CD4-positive, alpha-beta T cell treated with Interleukin-6 at 100 ng/mL for 8 hours (primary cell): Measurements from ENCODE around the gene ZNF658.
"Not testable (repeated sequence)": the region's sequence is repeated elsewhere in the genome, so short reads cannot be mapped to it uniquely, and the experiment has no call there.

Source experiments
- DNase-seq: peaks from one replicate; pipeline ENCODE4 v3.0.0-alpha.2; 2020; ENCODE audit warnings: mixed read lengths, low spot score

ZNF658 gene

GRCh38 chr9:66900490-66901131, at the start of gene ZNF658:
ZNF658 (plus strand) TSS chr9:66900725; CDS start chr9:66903562, 2,837 bp downstream.
- DNase-seq: peak; percentile 65

- DNase-seq: not testable (repeated sequence)
These were observed 38.8 kb upstream of the ZNF658 start for GRCh38 chr9:66861732-66862131.

DNA sequence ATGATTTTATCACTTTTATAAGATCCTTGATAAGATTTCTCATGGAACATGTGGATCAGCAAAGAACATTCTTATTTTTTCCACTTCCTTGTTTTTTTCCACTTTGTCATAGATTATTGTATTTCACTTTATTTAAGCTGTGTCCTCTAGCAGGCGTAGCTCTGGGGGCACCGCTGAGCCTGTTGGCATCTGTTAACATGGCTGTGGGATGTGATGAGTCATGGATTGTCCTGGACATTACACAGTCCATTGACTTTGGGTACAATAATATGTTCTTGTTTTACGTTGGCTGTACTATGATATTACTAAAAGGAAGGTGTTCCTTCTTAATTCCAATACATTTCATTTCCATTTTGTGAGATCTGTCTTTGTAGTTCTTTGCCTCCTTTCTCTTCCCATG, 31.9 kb upstream of the ZNF658 start:
- not testable (repeated sequence) for DNase-seq

GRCh38 chr9:66880605-66881004, 19.9 kb upstream of the ZNF658 start:
- DNase-seq: not testable (repeated sequence)

- not testable (repeated sequence) for DNase-seq
These were observed 18.7 kb upstream of the ZNF658 start for GRCh38 chr9:66881847-66882246.

GRCh38 chr9:66890334-66890733, 10.2 kb upstream of the ZNF658 start:
- DNase-seq: not testable (repeated sequence)

DNA sequence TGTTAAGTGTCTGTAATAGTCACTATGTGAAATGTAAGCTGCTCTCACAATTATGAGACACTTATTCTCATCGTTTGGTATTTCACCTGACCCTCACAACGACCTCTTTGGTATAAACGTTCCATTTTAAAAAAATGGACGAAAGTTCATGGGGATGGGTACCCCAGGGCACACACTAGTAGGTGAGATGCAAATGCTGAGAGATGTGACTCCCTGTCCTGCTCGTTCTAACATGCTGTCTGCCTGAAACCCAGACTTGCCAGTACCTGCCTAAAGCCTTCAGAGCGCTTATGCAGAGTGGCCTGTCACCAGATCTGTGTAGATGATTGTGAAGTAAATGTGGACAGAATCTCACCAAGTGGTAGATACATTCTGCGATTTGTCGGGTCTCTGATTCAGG, 616 bp downstream of the ZNF658 start:
- DNase-seq: not testable (repeated sequence)

DNA sequence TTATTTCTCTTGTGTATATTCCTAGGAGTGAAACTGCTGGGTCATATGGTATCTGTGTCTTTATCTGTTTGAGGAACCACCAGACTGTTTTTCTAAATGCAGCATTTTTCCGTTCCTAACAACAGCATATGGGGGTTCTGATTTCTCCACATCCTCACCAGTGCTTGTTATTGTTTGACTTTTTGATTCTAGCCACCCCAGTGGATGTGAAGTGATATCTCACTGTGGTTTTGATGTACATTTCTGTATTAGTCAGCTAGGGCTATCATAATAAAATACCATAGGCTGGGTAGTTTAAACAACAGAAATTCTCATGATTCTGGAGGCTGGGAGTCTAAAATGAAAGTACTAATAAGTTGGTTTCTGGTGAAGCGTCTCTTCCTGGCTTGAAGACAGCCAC, 9.0 kb downstream of the ZNF658 start:
- DNase-seq: not testable (repeated sequence)

DNA sequence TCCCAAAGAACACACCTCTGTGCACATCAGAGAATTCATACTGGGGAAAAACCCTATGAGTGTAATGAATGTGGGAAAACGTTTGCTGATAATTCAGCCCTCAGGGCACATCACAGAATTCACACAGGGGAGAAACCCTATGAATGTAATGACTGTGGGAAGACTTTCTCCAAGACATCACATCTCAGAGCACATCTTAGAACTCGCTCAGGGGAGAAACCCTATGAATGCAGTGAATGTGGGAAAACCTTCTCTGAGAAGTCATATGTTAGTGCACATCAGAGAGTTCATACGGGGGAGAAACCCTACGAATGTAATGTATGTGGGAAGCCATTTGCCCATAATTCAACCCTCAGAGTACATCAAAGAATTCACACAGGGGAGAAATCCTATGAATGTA, 19.5 kb downstream of the ZNF658 start:
- DNase-seq: not testable (repeated sequence)

DNA sequence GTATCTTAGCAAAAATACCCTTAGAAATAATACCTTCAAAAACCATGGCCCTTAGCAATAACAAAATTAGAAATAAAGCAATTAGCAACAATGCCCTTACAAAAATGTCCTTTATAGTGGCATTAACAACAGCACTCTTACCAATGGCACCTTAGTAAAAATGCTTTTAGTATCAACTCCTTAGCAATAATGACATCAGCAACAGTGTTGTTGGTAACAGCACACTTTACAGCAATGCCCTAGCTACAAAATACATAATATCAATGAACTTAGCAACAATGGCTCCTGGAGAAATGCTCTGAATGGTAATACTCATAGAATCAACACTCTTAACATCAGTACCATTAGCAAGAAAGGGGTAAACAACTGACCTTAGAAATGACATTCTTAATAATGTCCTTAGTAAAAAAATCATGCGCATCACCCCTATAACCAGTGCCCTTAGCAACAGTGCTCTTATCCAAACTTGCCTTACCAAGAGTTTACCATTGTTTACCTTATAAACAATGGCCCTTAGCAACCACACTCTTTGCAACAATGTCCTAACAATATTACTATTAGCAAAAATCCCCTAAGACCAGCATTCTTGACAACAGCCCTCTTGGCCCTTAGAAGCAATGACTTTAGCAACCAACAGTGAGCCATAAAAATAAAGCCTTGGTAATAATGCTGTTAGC, 35.8 kb downstream of the ZNF658 start:
- DNase-seq: not testable (repeated sequence)

- DNase-seq: not testable (repeated sequence)
These were observed 37.1 kb downstream of the ZNF658 start for GRCh38 chr9:66937662-66938061.

GRCh38 chr9:66938322-66938721, 37.8 kb downstream of the ZNF658 start:
- not testable (repeated sequence) for DNase-seq

GRCh38 chr9:66939878-66940830, 39.6 kb downstream of the ZNF658 start:
- DNase-seq: not testable (repeated sequence)

DNA sequence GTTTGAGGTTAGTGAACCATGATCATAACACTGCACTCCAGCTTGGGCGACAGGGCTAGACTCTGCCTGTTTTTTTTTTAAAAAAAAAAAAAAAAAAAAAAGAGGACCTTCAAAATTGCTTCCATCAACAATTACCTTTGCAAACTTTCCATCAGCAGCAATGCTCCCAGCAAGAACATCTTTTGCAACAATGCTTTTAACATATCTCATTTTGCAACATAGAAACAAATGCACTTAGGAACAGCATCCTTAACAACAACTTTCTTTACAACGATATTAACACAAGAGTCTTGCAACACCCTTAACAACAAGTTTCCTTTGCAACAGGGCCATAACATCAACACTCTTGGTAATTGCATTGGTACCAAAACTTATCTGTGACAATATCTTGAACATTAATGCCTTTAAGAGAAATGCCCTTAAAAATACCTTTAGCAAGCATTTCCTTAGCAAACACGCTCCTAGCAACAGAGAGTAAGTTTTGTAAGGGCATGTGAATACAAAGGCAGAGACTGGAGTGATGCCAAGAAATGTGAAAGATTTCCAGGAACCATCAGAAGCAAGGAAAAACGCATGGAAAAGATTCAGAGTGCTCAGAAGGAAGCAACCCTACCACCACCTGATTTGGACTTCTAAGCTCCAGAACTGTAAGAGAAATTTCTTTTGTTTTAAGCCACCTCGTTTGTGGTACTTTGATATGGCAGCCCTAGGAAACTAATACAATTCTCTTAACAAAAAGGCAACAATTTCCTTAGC, 42.1 kb downstream of the ZNF658 start:
- not testable (repeated sequence) for DNase-seq

- DNase-seq: not testable (repeated sequence)
These were observed 52.1 kb downstream of the ZNF658 start for GRCh38 chr9:66952576-66952975.
